Upper lobe of left lung (tissue), 4 donors: ENCODE data around the gene C12orf76.

Experiments
- EP300 ChIP-seq, 4 donors: sonication (generic); formaldehyde crosslinking; IDR thresholded peaks; one replicate each; pipeline ENCODE4 v1.5.1; 2017; ENCODE audit warnings: antibody characterized with exemption in 4 of 4, control low read depth in 2 of 4
- POLR2A ChIP-seq, 4 donors: fragments of 450-650 bp; IDR thresholded peaks; one replicate each; pipeline ENCODE4 v1.5.1; 2016 to 2017; ENCODE audit warnings: antibody characterized with exemption in 4 of 4, mild to moderate bottlenecking in 2 of 4
- POLR2AphosphoS5 ChIP-seq, 2 donors: sonication (generic); formaldehyde crosslinking; IDR thresholded peaks; one replicate each; pipeline ENCODE4 v1.5.1; 2017; ENCODE audit warnings: antibody characterized with exemption in 2 of 2
- TF ChIP-seq, protein P1 (sequence below), 6 experiments: fragments of 450-650 bp in 4 of 6; fragments of 200-600 bp in 2 of 6; sonication (generic) in 2 of 6; IDR thresholded peaks; one replicate each; pipeline ENCODE4 v1.5.1; 2016 to 2019; ENCODE audit warnings: antibody characterized with exemption in 6 of 6

DNA sequence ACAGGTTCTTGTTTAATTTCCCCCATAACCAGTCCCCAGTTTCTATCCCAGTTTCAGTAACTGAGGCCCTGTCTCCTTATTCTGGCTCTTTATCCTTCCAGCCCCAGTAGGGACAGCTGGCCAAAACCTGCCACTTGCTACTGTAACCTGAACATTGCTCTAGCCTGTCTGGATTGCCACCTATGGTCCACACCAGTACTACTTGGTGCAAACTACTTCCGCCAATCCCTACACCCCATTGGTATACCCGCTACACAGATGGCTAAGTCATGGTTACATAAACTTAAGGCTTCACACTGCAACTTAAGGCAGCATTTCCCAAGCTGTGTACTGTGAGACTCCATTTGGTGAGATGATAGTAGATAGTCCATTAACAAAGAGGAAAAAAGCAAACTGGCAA lies 20.3 kb upstream of the C12orf76 start:
- TF ChIP-seq POLR2A (IDR thresholded peaks at IDR 0.05) (no peak), EP300 (IDR thresholded peaks at IDR 0.05) (no peak), POLR2AphosphoS5 (IDR thresholded peaks at IDR 0.05) (no peak)
- TF ChIP-seq, protein P1, sequence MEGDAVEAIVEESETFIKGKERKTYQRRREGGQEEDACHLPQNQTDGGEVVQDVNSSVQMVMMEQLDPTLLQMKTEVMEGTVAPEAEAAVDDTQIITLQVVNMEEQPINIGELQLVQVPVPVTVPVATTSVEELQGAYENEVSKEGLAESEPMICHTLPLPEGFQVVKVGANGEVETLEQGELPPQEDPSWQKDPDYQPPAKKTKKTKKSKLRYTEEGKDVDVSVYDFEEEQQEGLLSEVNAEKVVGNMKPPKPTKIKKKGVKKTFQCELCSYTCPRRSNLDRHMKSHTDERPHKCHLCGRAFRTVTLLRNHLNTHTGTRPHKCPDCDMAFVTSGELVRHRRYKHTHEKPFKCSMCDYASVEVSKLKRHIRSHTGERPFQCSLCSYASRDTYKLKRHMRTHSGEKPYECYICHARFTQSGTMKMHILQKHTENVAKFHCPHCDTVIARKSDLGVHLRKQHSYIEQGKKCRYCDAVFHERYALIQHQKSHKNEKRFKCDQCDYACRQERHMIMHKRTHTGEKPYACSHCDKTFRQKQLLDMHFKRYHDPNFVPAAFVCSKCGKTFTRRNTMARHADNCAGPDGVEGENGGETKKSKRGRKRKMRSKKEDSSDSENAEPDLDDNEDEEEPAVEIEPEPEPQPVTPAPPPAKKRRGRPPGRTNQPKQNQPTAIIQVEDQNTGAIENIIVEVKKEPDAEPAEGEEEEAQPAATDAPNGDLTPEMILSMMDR (IDR thresholded peaks at IDR 0.05) = no peak
